Activated B cell treated with CpG ODN at 0.5 μM for 24 hours (primary cell): ENCODE data around the gene ADAP2. TPM values are rescaled to one million over a fixed set of nuclear protein-coding genes. Genes with fewer than 3 reads are reported as not detected.
"Not testable (repeated sequence)": the region's sequence is repeated elsewhere in the genome, so short reads cannot be mapped to it uniquely, and the experiment has no call there.

Experiments
- ATAC-seq: fragments of 200-7000 bp; cut with Tn5 transposase; one replicate; pipeline ENCODE4 v1.10.0; 2021; ENCODE audit warnings: low read depth, mild to moderate bottlenecking, moderate library complexity
- CTCF ChIA-PET: fragments of 350-600 bp; sonication (Branson Sonifier 250); formaldehyde crosslinking; loops from one replicate; lab custom pipeline; 2021; ENCODE audit warnings: antibody characterized with exemption; lab: Charles Lee
- POLR2A ChIA-PET: fragments of 350-600 bp; sonication (Branson Sonifier 250); formaldehyde crosslinking; loops from one replicate; lab custom pipeline; 2021; ENCODE audit warnings: antibody characterized with exemption; lab: Charles Lee
- DNase-seq: peaks from one replicate; pipeline ENCODE4 v3.0.0; 2022
- H3K27ac Mint-ChIP-seq: one replicate; pipeline ENCODE4 v1.8.0; 2020; ENCODE audit warnings: mixed read lengths
- H3K27me3 Mint-ChIP-seq: one replicate; pipeline ENCODE4 v1.8.0; 2021; ENCODE audit warnings: mixed read lengths
- H3K36me3 Mint-ChIP-seq: one replicate; pipeline ENCODE4 v1.8.0; 2021; ENCODE audit warnings: low read depth, mixed read lengths
- H3K4me1 Mint-ChIP-seq: one replicate; pipeline ENCODE4 v1.8.0; 2021; ENCODE audit warnings: mixed read lengths
- H3K4me3 Mint-ChIP-seq: one replicate; pipeline ENCODE4 v1.8.0; 2020; ENCODE audit warnings: mild to moderate bottlenecking, mixed read lengths
- H3K9me3 Mint-ChIP-seq: one replicate; pipeline ENCODE4 v1.8.0; 2020; ENCODE audit warnings: mixed read lengths
- CTCF ChIP-seq: fragments of 200-600 bp; IDR thresholded peaks from one replicate; pipeline ENCODE4 v1.8.0; 2022; ENCODE audit warnings: antibody characterized with exemption, mild to moderate bottlenecking
- intact Hi-C: fragments of 100-400 bp; cut with micrococcal nuclease; formaldehyde crosslinking; loops from one replicate; pipeline ENCODE4 v1.15.1; 2024
- total RNA-seq: library from RNA; stranded (reverse); gene quantifications from 2 replicates; pipeline ENCODE4 v1.2.3, GENCODE V29; 2022

The ADAP2 gene
- total RNA-seq, 1 donor from 2014 or later: 16.9 TPM

- peak within 1 kb of the TSS; percentile 93 for H3K27ac Mint-ChIP-seq
- H3K4me1 Mint-ChIP-seq: peaks cover 42% of the 10 kb centered on the region
- DNase-seq: peak; percentile 90
- H3K36me3 Mint-ChIP-seq: peaks cover 28% of the 10 kb centered on the region
- POLR2A ChIA-PET: interaction anchor here (0.7 to 3.0 kb wide), 17 partner anchors 8 to 586 kb away, joined by 3 to 29 read pairs (median 4); partner anchors contain the start of genes ATAD5, CRLF3 and RNF135
- H3K9me3 Mint-ChIP-seq: no peaks in the 10 kb centered on the region
- peak within 1 kb of the TSS; percentile 95 for H3K4me3 Mint-ChIP-seq
- no peaks in the 10 kb centered on the region for H3K27me3 Mint-ChIP-seq
- intact Hi-C loops: loop anchor here (1.0 to 5.0 kb wide), 7 partner anchors 15 to 1236 kb away; partner anchors contain the start of genes ADAP2, GOSR1, RHOT1 and RNF135
- TF ChIP-seq CTCF: no peak
- peak; percentile 98 for ATAC-seq
- CTCF ChIA-PET: interaction anchor here (0.6 to 1.4 kb wide), 4 partner anchors 66 to 467 kb away, joined by 3 to 5 read pairs (median 4); no protein-coding TSS in a partner anchor
Measured at GRCh38 chr17:30906101-30906911, 15.4 kb upstream of the ADAP2 start, which contains the start of gene TEFM. Gene TEFM (minus strand): TSS chr17:30906238. CDS start chr17:30906198, 40 bp downstream.

- DNase-seq (no peak), ATAC-seq (no peak)
- H3K36me3 Mint-ChIP-seq: peaks cover 8% of the 10 kb centered on the region
- no peak for TF ChIP-seq CTCF
- peaks cover 30% of the 10 kb centered on the region for H3K4me1 Mint-ChIP-seq
- POLR2A ChIA-PET: interaction anchor here (0.6 to 1.0 kb wide), 3 partner anchors 50 to 87 kb away, joined by 3 to 5 read pairs (median 4); no protein-coding TSS in a partner anchor
- peak overlapping the region; percentile 2 for H3K4me3 Mint-ChIP-seq
- H3K27me3 Mint-ChIP-seq: no peaks in the 10 kb centered on the region
- CTCF ChIA-PET: interaction anchor here (0.7 kb wide), 2 partner anchors 98 to 307 kb away, joined by 3 read pairs; no protein-coding TSS in a partner anchor
- intact Hi-C loops: loop anchor here (5.0 kb wide), 3 partner anchors 102 to 1233 kb away; partner anchors contain the start of genes GOSR1 and RHOT1
- H3K9me3 Mint-ChIP-seq: no peaks in the 10 kb centered on the region
- no peak overlapping the region for H3K27ac Mint-ChIP-seq
Measured at GRCh38 chr17:30908717-30909420, 12.9 kb upstream of the ADAP2 start.

- H3K9me3 Mint-ChIP-seq, DNase-seq, H3K4me3 Mint-ChIP-seq, H3K27me3 Mint-ChIP-seq, H3K36me3 Mint-ChIP-seq, ATAC-seq, intact Hi-C loops, H3K27ac Mint-ChIP-seq: not testable (repeated sequence)
- ChIA-PET CTCF (interaction anchor here (1.0 kb wide), 1 partner anchor 305 kb away, joined by 3 read pairs; no protein-coding TSS in a partner anchor), POLR2A (interaction anchor here (0.7 to 0.8 kb wide), 2 partner anchors 61 to 401 kb away, joined by 3 to 5 read pairs; no protein-coding TSS in a partner anchor)
- peaks cover 27% of the 10 kb centered on the region for H3K4me1 Mint-ChIP-seq
Measured at GRCh38 chr17:30910151-30910550, 11.6 kb upstream of the ADAP2 start.

- DNase-seq (no peak), ATAC-seq (no peak)
- no peaks in the 10 kb centered on the region for H3K36me3 Mint-ChIP-seq
- H3K27me3 Mint-ChIP-seq: no peaks in the 10 kb centered on the region
- no peak overlapping the region for H3K27ac Mint-ChIP-seq
- POLR2A ChIA-PET: no interaction called here
- no peak for TF ChIP-seq CTCF
- no peak overlapping the region for H3K4me3 Mint-ChIP-seq
- CTCF ChIA-PET: no interaction called here
- peaks cover 3% of the 10 kb centered on the region for H3K4me1 Mint-ChIP-seq
- intact Hi-C loops: loop anchor here (1.0 to 2.0 kb wide), 3 partner anchors 147 to 302 kb away; no protein-coding TSS in a partner anchor
- no peaks in the 10 kb centered on the region for H3K9me3 Mint-ChIP-seq
Measured at GRCh38 chr17:30913955-30914354, 7.8 kb upstream of the ADAP2 start.
